GM04504 (cell line): ENCODE measurements around the gene TMA7B.
"Not testable (repeated sequence)": the region's sequence is repeated elsewhere in the genome, so short reads cannot be mapped to it uniquely, and the experiment has no call there.

Experiments
- DNase-seq: peaks from one replicate; pipeline ENCODE4 v3.0.0-alpha.2; 2012; ENCODE audit warnings: low read depth

The TMA7B gene

GRCh38 chr22:39933741-39934140, 26.5 kb upstream of the TMA7B start:
- no peak for DNase-seq

GRCh38 chr22:39935116-39935515, 25.1 kb upstream of the TMA7B start:
- no peak for DNase-seq

GRCh38 chr22:39935612-39936011, 24.6 kb upstream of the TMA7B start:
- no peak for DNase-seq

GRCh38 chr22:39936523-39937145, 23.6 kb upstream of the TMA7B start:
- no peak for DNase-seq

- DNase-seq, result no peak
Measured at GRCh38 chr22:39937906-39938305, 22.3 kb upstream of the TMA7B start.

- no peak for DNase-seq
Measured at GRCh38 chr22:39938509-39939111, 21.6 kb upstream of the TMA7B start.

GRCh38 chr22:39939830-39940229, 20.4 kb upstream of the TMA7B start:
- DNase-seq, result no peak

- DNase-seq, result no peak
Measured at GRCh38 chr22:39940757-39941305, 19.4 kb upstream of the TMA7B start.

GRCh38 chr22:39941601-39942000, 18.6 kb upstream of the TMA7B start:
- no peak for DNase-seq

GRCh38 chr22:39942439-39943230, 17.6 kb upstream of the TMA7B start:
- no peak for DNase-seq

GRCh38 chr22:39943337-39943736, 16.9 kb upstream of the TMA7B start:
- DNase-seq, result no peak

GRCh38 chr22:39943953-39944872, 16.0 kb upstream of the TMA7B start:
- DNase-seq, result no peak

GRCh38 chr22:39946126-39946502, 14.1 kb upstream of the TMA7B start:
- no peak for DNase-seq

GRCh38 chr22:39946503-39947219, 13.5 kb upstream of the TMA7B start:
- DNase-seq, result no peak

- DNase-seq, result no peak
Measured at GRCh38 chr22:39947220-39948216, 12.7 kb upstream of the TMA7B start.

- no peak for DNase-seq
Measured at GRCh38 chr22:39949964-39950737, 10.0 kb upstream of the TMA7B start.

GRCh38 chr22:39951603-39952293, 8.4 kb upstream of the TMA7B start:
- DNase-seq, result not testable (repeated sequence)

GRCh38 chr22:39952347-39952746, 7.8 kb upstream of the TMA7B start:
- DNase-seq, result no peak

GRCh38 chr22:39953101-39953500, 7.1 kb upstream of the TMA7B start:
- no peak for DNase-seq
